Neural crest cell (in vitro differentiated cells): ENCODE data around the gene BACE2. TPM values are rescaled to one million over a fixed set of nuclear protein-coding genes. Genes with fewer than 3 reads are reported as not detected.
A peak's percentile ranks its signal among the peaks of the same experiment; 100 is the strongest.

Experiments
- DNase-seq: peaks from one replicate; pipeline ENCODE4 v3.0.0; 2021; ENCODE audit warnings: low read depth, mixed read lengths, low spot score
- H3K27ac Mint-ChIP-seq: one replicate; pipeline ENCODE4 v1.8.0; 2021; ENCODE audit warnings: mild to moderate bottlenecking, mixed read lengths; ENCODE audit not compliant: unreplicated experiment
- H3K27me3 Mint-ChIP-seq: 2 replicates; pipeline ENCODE4 v1.8.0; 2021; ENCODE audit warnings: low read depth, mild to moderate bottlenecking, mixed read lengths
- H3K36me3 Mint-ChIP-seq: 2 replicates; pipeline ENCODE4 v1.8.0; 2021; ENCODE audit warnings: low read depth, mild to moderate bottlenecking, mixed read lengths
- H3K4me1 Mint-ChIP-seq: 2 replicates; pipeline ENCODE4 v1.8.0; 2021; ENCODE audit warnings: mixed read lengths
- H3K4me3 Mint-ChIP-seq: one replicate; pipeline ENCODE4 v1.8.0; 2021; ENCODE audit warnings: mild to moderate bottlenecking, mixed read lengths
- H3K9me3 Mint-ChIP-seq: 2 replicates; pipeline ENCODE4 v1.8.0; 2021; ENCODE audit warnings: mixed read lengths
- CTCF ChIP-seq: fragments of 200-600 bp; sonication (generic); conservative IDR thresholded peaks from 2 replicates; pipeline ENCODE4 v1.5.0; 2021; ENCODE audit warnings: antibody characterized with exemption, mild to moderate bottlenecking
- total RNA-seq: library from RNA; stranded (reverse); gene quantifications from 2 replicates; pipeline ENCODE4 v1.2.1, GENCODE V29; 2021

Gene BACE2
- total RNA-seq, 1 donor from 2014 or later: 16.9 TPM

DNA sequence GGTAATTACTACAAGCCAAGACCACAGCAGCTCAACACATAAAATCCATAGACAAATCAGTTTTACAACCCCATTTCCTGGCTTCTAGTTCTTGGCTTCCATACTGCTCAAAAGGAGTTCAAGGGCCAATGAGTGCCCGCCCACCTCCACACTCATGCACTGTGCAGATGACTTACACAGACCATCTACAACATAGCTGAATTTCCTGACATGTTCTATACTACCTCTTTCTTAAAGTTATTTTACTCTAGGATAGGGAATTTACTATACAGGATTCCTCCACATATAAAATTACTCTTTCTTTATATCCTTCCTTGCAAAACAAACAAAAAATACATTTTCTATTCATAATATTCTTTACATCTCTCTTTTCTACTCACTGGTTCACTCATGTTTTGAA lies 14.6 kb downstream of the BACE2 start:
- no peak for TF ChIP-seq CTCF

GRCh38 chr21:41183575-41183974 lies 15.6 kb downstream of the BACE2 start:
- peaks cover 7% of the 10 kb centered on the region for H3K36me3 Mint-ChIP-seq
- peak overlapping the region; percentile 27 for H3K4me3 Mint-ChIP-seq
- no peak for TF ChIP-seq CTCF
- no peak for DNase-seq
- peaks cover 57% of the 10 kb centered on the region for H3K4me1 Mint-ChIP-seq
- no peaks in the 10 kb centered on the region for H3K27me3 Mint-ChIP-seq
- peak overlapping the region; percentile 76 for H3K27ac Mint-ChIP-seq
- peaks cover 10% of the 10 kb centered on the region for H3K9me3 Mint-ChIP-seq

More for the DNA sequence above, 14.6 kb downstream of the BACE2 start:
- no peak overlapping the region for H3K27ac Mint-ChIP-seq
- peaks cover 10% of the 10 kb centered on the region for H3K9me3 Mint-ChIP-seq
- no peaks in the 10 kb centered on the region for H3K27me3 Mint-ChIP-seq
- peaks cover 53% of the 10 kb centered on the region for H3K4me1 Mint-ChIP-seq
- DNase-seq: no peak
- no peak overlapping the region for H3K4me3 Mint-ChIP-seq
- H3K36me3 Mint-ChIP-seq: peaks cover 7% of the 10 kb centered on the region

DNA sequence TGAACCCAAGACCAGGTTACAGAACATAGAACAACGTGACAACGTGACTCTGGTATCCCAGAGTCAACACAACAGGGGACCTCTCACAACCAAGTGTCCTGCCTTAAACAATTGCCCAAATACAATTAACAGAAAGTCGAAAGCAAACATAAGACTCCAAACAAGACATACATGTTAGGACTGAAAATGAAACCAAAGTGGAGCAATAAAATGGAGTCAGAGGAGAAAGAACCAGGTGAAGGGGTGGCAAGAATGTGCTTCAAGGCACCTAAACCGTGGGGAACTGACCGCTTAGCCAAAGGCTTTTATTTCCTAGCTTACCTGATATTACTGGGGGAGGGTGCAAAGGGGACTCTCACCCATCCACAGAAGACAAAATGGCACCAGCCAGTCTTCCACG lies 17.8 kb downstream of the BACE2 start:
- H3K27me3 Mint-ChIP-seq: no peaks in the 10 kb centered on the region
- H3K27ac Mint-ChIP-seq: no peak overlapping the region
- peaks cover 16% of the 10 kb centered on the region for H3K9me3 Mint-ChIP-seq
- DNase-seq: no peak
- no peak overlapping the region for H3K4me3 Mint-ChIP-seq
- TF ChIP-seq CTCF: no peak
- peaks cover 18% of the 10 kb centered on the region for H3K36me3 Mint-ChIP-seq
- peaks cover 46% of the 10 kb centered on the region for H3K4me1 Mint-ChIP-seq

DNA sequence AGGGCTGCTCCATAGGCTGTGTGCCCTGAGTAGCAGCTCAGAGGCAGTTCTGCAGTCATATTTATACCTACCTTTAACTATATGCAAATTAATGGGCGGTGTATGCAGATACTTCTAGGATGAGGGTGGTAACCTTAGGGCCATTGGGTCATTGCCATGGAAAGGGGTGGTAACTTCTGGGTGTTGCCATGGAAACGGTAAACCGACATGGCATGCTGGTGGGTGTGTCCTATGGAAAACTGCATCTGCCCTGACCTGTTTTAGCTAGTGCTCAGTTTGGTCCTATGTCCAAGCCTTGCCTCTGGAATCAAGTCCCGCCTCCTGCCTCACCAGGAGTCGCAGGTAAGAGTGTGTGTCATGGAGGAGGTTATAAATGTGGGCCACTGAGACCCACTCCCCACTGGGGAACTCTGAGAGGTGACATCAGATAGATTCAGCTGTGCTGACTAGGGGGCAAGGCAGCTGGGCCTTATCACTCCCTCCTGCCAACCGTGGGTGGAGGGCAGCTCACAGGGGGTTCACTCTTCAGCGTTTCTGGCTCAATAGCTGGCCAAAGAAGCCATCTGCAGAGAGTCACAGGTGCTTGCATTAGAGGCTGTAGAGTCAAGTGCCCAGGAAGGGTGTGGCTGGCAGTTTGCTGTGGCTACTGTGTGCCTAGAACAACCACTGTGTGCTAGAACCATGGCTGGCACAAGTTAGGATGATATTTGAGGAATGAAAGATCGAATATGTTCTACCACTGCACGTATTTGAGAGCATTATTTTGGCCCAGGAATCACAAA lies 19.0 kb downstream of the BACE2 start:
- no peak for DNase-seq
- Mint-ChIP-seq H3K9me3 (peaks cover 11% of the 10 kb centered on the region), H3K4me1 (peaks cover 39% of the 10 kb centered on the region), H3K36me3 (peaks cover 14% of the 10 kb centered on the region), H3K27me3 (no peaks in the 10 kb centered on the region), H3K4me3 (no peak overlapping the region), H3K27ac (peak overlapping the region; percentile 37)
- TF ChIP-seq CTCF: no peak

- H3K27me3 Mint-ChIP-seq: no peaks in the 10 kb centered on the region
- peaks cover 39% of the 10 kb centered on the region for H3K4me1 Mint-ChIP-seq
- TF ChIP-seq CTCF: no peak
- no peak for DNase-seq
- peak overlapping the region; percentile 37 for H3K27ac Mint-ChIP-seq
- H3K9me3 Mint-ChIP-seq: peaks cover 11% of the 10 kb centered on the region
- no peak overlapping the region for H3K4me3 Mint-ChIP-seq
- H3K36me3 Mint-ChIP-seq: peaks cover 14% of the 10 kb centered on the region
Observed at GRCh38 chr21:41187537-41188025, 19.6 kb downstream of the BACE2 start.
